ENCODE results near the gene C3orf85. TPM values are rescaled to one million over a fixed set of nuclear protein-coding genes. Genes with fewer than 3 reads are reported as not detected.
"Not testable (repeated sequence)": the region's sequence is repeated elsewhere in the genome, so short reads cannot be mapped to it uniquely, and the experiment has no call there.

C3orf85 gene
- total and polyA plus RNA-seq, 10 donors: not detected

DNA sequence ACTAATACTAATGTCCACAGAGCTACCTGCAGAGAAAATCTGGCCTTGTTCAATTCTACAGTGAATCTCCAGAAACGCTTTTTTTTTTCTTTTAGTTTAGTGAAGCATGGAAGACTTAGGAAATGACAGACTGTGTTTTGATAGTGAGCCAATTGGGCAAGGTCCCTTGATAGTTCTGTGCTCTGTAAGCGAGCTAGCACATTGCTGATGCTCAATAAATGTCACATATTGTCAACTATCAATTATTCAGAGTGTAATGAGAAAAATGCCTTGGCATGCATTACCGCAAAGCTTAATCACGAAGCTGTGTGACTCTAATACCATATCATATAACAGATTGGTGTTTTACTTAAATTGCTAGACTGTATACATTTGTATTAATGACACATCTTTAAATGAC lies 5.2 kb upstream of the C3orf85 start:
- DNase-seq: no peak
- no peak for TF ChIP-seq POLR2A (IDR thresholded peaks at IDR 0.05)
- TF ChIP-seq, protein P1, sequence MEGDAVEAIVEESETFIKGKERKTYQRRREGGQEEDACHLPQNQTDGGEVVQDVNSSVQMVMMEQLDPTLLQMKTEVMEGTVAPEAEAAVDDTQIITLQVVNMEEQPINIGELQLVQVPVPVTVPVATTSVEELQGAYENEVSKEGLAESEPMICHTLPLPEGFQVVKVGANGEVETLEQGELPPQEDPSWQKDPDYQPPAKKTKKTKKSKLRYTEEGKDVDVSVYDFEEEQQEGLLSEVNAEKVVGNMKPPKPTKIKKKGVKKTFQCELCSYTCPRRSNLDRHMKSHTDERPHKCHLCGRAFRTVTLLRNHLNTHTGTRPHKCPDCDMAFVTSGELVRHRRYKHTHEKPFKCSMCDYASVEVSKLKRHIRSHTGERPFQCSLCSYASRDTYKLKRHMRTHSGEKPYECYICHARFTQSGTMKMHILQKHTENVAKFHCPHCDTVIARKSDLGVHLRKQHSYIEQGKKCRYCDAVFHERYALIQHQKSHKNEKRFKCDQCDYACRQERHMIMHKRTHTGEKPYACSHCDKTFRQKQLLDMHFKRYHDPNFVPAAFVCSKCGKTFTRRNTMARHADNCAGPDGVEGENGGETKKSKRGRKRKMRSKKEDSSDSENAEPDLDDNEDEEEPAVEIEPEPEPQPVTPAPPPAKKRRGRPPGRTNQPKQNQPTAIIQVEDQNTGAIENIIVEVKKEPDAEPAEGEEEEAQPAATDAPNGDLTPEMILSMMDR (IDR thresholded peaks at IDR 0.05 in 8 of 11, conservative IDR thresholded peaks at IDR 0.05 in 3 of 11): no peak
- no peak for TF ChIP-seq POLR2AphosphoS5 (IDR thresholded peaks at IDR 0.05)
- Histone ChIP-seq H3K27me3 (replicated peaks in 1 of 7) (no peaks in the 10 kb centered on the region), H3K4me3 (no peak overlapping the region), H3K36me3 (no peaks in the 10 kb centered on the region), H3K4me1 (no peaks in the 10 kb centered on the region), H3K9me3 (no peaks in the 10 kb centered on the region), H3K27ac (no peak overlapping the region)
- 63 to 80% (median 69%) methylated on average over 4 of the region's 4 CpGs for whole genome bisulfite sequencing, 5 donors
- intact Hi-C loops (cut with DNase I; ENCODE audit: low total_unique reads): no loop called here

GRCh38 chr3:109132801-109133473 lies 3.6 kb upstream of the C3orf85 start:
- intact Hi-C loops (cut with DNase I; ENCODE audit: low total_unique reads): no loop called here
- H3K27me3 ChIP-seq (replicated peaks in 1 of 7): no peaks in the 10 kb centered on the region

DNA sequence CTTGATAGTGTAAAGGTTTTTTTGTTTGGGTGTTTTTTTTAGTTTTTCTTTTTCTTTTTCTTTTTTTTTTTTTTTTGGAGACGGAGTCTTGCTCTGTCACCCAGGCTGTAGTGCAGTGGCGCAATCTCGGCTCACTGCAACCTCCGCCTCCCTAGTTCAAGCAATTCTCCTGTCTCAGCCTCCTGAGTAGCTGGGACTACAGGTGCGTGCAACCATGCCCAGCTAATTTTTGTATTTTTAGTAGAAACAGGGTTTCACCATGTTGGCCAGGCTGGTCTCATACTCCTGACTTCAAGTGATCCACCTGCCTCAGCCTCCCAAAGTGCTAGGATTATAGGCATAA lies 3.1 kb upstream of the C3orf85 start:
- H3K36me3 ChIP-seq; H3K27me3 ChIP-seq (replicated peaks in 1 of 7); intact Hi-C loops (cut with DNase I; ENCODE audit: low total_unique reads); H3K4me3 ChIP-seq; H3K9me3 ChIP-seq; H3K27ac ChIP-seq; DNase-seq; H3K4me1 ChIP-seq: not testable (repeated sequence)
- WGBS, 5 donors: 90 to 98% (median 93%) methylated on average over 5 of the region's 5 CpGs

More at GRCh38 chr3:109132801-109133473, 3.6 kb upstream of the C3orf85 start:
- DNase-seq: no peak
- Histone ChIP-seq H3K4me3 (no peak overlapping the region), H3K36me3 (no peaks in the 10 kb centered on the region), H3K27ac (no peak overlapping the region), H3K4me1 (no peaks in the 10 kb centered on the region), H3K9me3 (no peaks in the 10 kb centered on the region)
- 79 to 94% (median 89%) methylated on average over 5 of the region's 5 CpGs for WGBS, 5 donors
- no peak for TF ChIP-seq POLR2A (IDR thresholded peaks at IDR 0.05)
- no peak for TF ChIP-seq POLR2AphosphoS5 (IDR thresholded peaks at IDR 0.05)
- TF ChIP-seq, protein P1 (IDR thresholded peaks at IDR 0.05 in 8 of 11, conservative IDR thresholded peaks at IDR 0.05 in 3 of 11): no peak

DNA sequence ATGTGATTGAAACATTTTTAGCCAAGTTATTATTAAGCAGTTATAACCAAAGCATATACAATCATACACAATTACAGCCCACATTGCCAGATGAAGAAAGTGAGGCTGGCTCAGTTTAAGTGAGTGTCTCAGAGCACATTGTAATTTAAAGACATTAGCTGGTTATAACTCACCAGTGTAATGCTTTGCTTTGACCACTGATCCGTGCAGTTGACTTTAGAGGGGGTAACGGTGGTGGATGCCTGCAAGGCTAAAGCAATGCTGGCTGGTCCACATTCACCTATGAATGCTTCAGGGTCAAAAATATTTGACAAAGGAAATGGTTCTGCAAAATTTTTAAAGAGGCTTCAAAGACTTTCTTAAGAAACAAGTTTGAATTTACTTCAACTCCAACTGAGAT lies 1.2 kb downstream of the C3orf85 start:
- Histone ChIP-seq H3K27ac (no peak overlapping the region), H3K4me3 (no peak overlapping the region), H3K4me1 (no peaks in the 10 kb centered on the region), H3K9me3 (no peaks in the 10 kb centered on the region), H3K36me3 (no peaks in the 10 kb centered on the region), H3K27me3 (replicated peaks in 1 of 7) (no peaks in the 10 kb centered on the region)
- WGBS, 5 donors: 61 to 81% (median 76%) methylated on average over 2 of the region's 2 CpGs
- no peak for TF ChIP-seq POLR2AphosphoS5 (IDR thresholded peaks at IDR 0.05)
- TF ChIP-seq, protein P1 (IDR thresholded peaks at IDR 0.05 in 8 of 11, conservative IDR thresholded peaks at IDR 0.05 in 3 of 11): no peak
- no peak for TF ChIP-seq POLR2A (IDR thresholded peaks at IDR 0.05)
- intact Hi-C loops (cut with DNase I; ENCODE audit: low total_unique reads): no loop called here
- no peak for DNase-seq

GRCh38 chr3:109140318-109140717 lies 3.8 kb downstream of the C3orf85 start:
- Histone ChIP-seq H3K27me3 (replicated peaks in 1 of 7) (no peaks in the 10 kb centered on the region), H3K27ac (no peak overlapping the region), H3K4me3 (no peak overlapping the region), H3K36me3 (no peaks in the 10 kb centered on the region), H3K9me3 (no peaks in the 10 kb centered on the region), H3K4me1 (no peaks in the 10 kb centered on the region)
- intact Hi-C loops (cut with DNase I; ENCODE audit: low total_unique reads): no loop called here
- 68 to 87% (median 81%) methylated on average over 4 of the region's 4 CpGs for WGBS, 5 donors
- no peak for DNase-seq
- TF ChIP-seq POLR2AphosphoS5 (IDR thresholded peaks at IDR 0.05): no peak
- no peak for TF ChIP-seq POLR2A (IDR thresholded peaks at IDR 0.05)
- TF ChIP-seq, protein P1 (IDR thresholded peaks at IDR 0.05 in 8 of 11, conservative IDR thresholded peaks at IDR 0.05 in 3 of 11): no peak

All from spleen (tissue), 11 donors.